Fibroblast of the aortic adventitia (primary cell): ENCODE data around the gene NQO1. TPM values are rescaled to one million over a fixed set of nuclear protein-coding genes. Genes with fewer than 3 reads are reported as not detected.

Experiments used
- DNase-seq: peaks from one replicate; pipeline ENCODE4 v3.0.0-alpha.2; 2010; ENCODE audit warnings: low read depth
- H3K4me3 ChIP-seq: 2 replicates; pipeline ENCODE4 v1.5.1; 2011; ENCODE audit warnings: low read depth, mild to moderate bottlenecking, control low read depth, low read length, moderate library complexity
- CTCF ChIP-seq: IDR thresholded peaks from 2 replicates; pipeline ENCODE4 v1.5.1; 2011; ENCODE audit warnings: mild to moderate bottlenecking, low read length, control low read depth, inconsistent platforms; ENCODE audit not compliant: insufficient read depth
- total RNA-seq: library from RNA; depleted of rRNA; stranded (reverse); fragments of >200 nt; gene quantifications from 2 replicates; pipeline ENCODE4 v1.2.3, GENCODE V29; 2012; ENCODE audit warnings: low replicate concordance

NQO1 gene
- total RNA-seq, 1 donor = 302 TPM

- TF ChIP-seq CTCF = no peak
- DNase-seq = no peak
- H3K4me3 ChIP-seq = no peak overlapping the region
These were observed 19.4 kb downstream of the NQO1 start for GRCh38 chr16:69706975-69707340.

GRCh38 chr16:69706256-69706974, 19.9 kb downstream of the NQO1 start:
- no peak for TF ChIP-seq CTCF
- DNase-seq = peak; percentile 75
- no peak overlapping the region for H3K4me3 ChIP-seq

- no peak overlapping the region for H3K4me3 ChIP-seq
- no peak for TF ChIP-seq CTCF
- DNase-seq = peak; percentile 45
These were observed 22.7 kb downstream of the NQO1 start for GRCh38 chr16:69703638-69704037.

- no peak for DNase-seq
- TF ChIP-seq CTCF = no peak
- H3K4me3 ChIP-seq = no peak overlapping the region
These were observed 24.5 kb downstream of the NQO1 start for GRCh38 chr16:69701866-69702265.

GRCh38 chr16:69701452-69701851, 24.9 kb downstream of the NQO1 start:
- no peak for DNase-seq
- TF ChIP-seq CTCF = no peak
- no peak overlapping the region for H3K4me3 ChIP-seq

GRCh38 chr16:69699915-69700314, 26.4 kb downstream of the NQO1 start:
- no peak for DNase-seq
- TF ChIP-seq CTCF = no peak
- H3K4me3 ChIP-seq = no peak overlapping the region

GRCh38 chr16:69698404-69698803, 28.0 kb downstream of the NQO1 start:
- DNase-seq = no peak
- TF ChIP-seq CTCF = no peak
- H3K4me3 ChIP-seq = no peak overlapping the region
